ENCODE data around the gene AP3B1. TPM values are rescaled to one million over a fixed set of nuclear protein-coding genes. Genes with fewer than 3 reads are reported as not detected.
A peak's percentile ranks its signal among the peaks of the same experiment; 100 is the strongest.

AP3B1 gene
- total RNA-seq, 1 experiment from 2014 or later = 41.8 TPM

DNA sequence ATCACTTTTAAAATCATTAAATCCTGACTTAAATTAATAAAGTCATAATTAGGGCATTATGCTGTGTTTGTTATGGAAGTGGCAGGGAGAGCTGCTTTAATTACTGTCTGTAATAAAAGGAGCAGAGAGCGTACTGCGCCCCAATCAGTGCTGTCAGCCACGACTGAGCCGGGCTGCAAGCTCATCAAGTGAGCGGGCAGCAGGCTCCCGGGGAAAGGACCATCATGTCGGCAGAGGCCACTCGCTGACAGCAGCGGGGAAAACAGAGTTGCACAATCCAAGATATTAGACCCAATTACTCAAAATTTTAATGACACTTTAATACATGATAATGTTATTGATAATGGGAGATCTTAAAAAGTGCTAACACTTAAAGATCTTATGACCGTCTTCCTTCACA lies 181.6 kb downstream of the AP3B1 start:
- WGBS (ENCODE audit: extremely low coverage, insufficient read length, low lambda C conversion rate) = no CpG with 5 or more reads among the region's 10 CpGs
- no peak overlapping the region for H3K27ac ChIP-seq (ENCODE audit: insufficient read length, low read depth, low read length)
- H2AFZ ChIP-seq (ENCODE audit: low read length) = no peak overlapping the region
- TF ChIP-seq, protein P1, sequence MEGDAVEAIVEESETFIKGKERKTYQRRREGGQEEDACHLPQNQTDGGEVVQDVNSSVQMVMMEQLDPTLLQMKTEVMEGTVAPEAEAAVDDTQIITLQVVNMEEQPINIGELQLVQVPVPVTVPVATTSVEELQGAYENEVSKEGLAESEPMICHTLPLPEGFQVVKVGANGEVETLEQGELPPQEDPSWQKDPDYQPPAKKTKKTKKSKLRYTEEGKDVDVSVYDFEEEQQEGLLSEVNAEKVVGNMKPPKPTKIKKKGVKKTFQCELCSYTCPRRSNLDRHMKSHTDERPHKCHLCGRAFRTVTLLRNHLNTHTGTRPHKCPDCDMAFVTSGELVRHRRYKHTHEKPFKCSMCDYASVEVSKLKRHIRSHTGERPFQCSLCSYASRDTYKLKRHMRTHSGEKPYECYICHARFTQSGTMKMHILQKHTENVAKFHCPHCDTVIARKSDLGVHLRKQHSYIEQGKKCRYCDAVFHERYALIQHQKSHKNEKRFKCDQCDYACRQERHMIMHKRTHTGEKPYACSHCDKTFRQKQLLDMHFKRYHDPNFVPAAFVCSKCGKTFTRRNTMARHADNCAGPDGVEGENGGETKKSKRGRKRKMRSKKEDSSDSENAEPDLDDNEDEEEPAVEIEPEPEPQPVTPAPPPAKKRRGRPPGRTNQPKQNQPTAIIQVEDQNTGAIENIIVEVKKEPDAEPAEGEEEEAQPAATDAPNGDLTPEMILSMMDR (conservative IDR thresholded peaks at IDR 0.05) = no peak
- no peak overlapping the region for H3K4me2 ChIP-seq (ENCODE audit: insufficient read depth, insufficient read length, low read length)
- Mint-ChIP-seq H3K27ac (peak overlapping the region in 1 of 3 experiments; percentile 15; a peak in 1 of 7 replicates), H3K4me1 (peaks cover 6 to 21% of the 10 kb centered on the region in 2 experiments; a peak in 3 of 4 replicates), H3K27me3 (ENCODE audit: low read depth) (no peaks in the 10 kb centered on the region), H3K36me3 (ENCODE audit: insufficient read depth in 1 of 3, low read depth in 3 of 3) (peaks cover 9 to 22% (median 22%) of the 10 kb centered on the region in 3 experiments; a peak in 6 of 7 replicates), H3K4me3 (no peak overlapping the region), H3K9me3 (peaks cover under 1 to 10% of the 10 kb centered on the region in 2 experiments; a peak in 3 of 5 replicates)
- H2BK20ac ChIP-seq (ENCODE audit: low read depth, low read length, poor library complexity, severe bottlenecking) = no peak overlapping the region
- H2BK12ac ChIP-seq (ENCODE audit: insufficient read length, low read depth, low read length) = no peak overlapping the region
- no peaks in the 10 kb centered on the region for H4K20me1 ChIP-seq (ENCODE audit: control insufficient read depth, insufficient read depth, insufficient read length)
- DNase-seq = no peak
- H3K23ac ChIP-seq (ENCODE audit: insufficient read length, low read depth, low read length) = no peak overlapping the region
- no peak overlapping the region for H2BK5ac ChIP-seq (ENCODE audit: insufficient read length, low read length)
- no peak overlapping the region for H4K91ac ChIP-seq (ENCODE audit: insufficient read length, low read depth, low read length)
- H3K79me2 ChIP-seq (ENCODE audit: insufficient read depth, low read length) = no peaks in the 10 kb centered on the region
- no peaks in the 10 kb centered on the region for H3K79me1 ChIP-seq (ENCODE audit: insufficient read depth, low read depth, low read length, poor library complexity, severe bottlenecking)
- H3K18ac ChIP-seq (ENCODE audit: insufficient read length, low read depth, low read length) = no peak overlapping the region
- H3T11ph ChIP-seq (ENCODE audit: low read length) = no peak overlapping the region
- no peak overlapping the region for H3K14ac ChIP-seq (ENCODE audit: insufficient read depth, low read length)
- H2AK5ac ChIP-seq (ENCODE audit: insufficient read length, low read length) = no peak overlapping the region
- peaks cover under 1% of the 10 kb centered on the region for H3K9me3 ChIP-seq (ENCODE audit: control insufficient read depth, low read depth, low read length)
- no peak overlapping the region for H4K8ac ChIP-seq (replicated peaks; ENCODE audit: insufficient read length, low read depth, low read length)
- no peak overlapping the region for H4K5ac ChIP-seq (ENCODE audit: insufficient read length, low read depth, low read length)
- no peaks in the 10 kb centered on the region for H3K27me3 ChIP-seq (ENCODE audit: insufficient read depth, low read length)
- no peak overlapping the region for H3K9ac ChIP-seq (ENCODE audit: extremely low read depth, insufficient read length, low read length)
- no peak overlapping the region for H3K56ac ChIP-seq (ENCODE audit: insufficient read length, low read depth, low read length)
- no peaks in the 10 kb centered on the region for H3K23me2 ChIP-seq (ENCODE audit: insufficient read length, low read depth, low read length, poor library complexity, severe bottlenecking)
- no peak overlapping the region for H2BK15ac ChIP-seq (ENCODE audit: low read depth, low read length)
- H3K4ac ChIP-seq (ENCODE audit: low read depth, low read length) = no peak overlapping the region
- no peak overlapping the region for H2BK120ac ChIP-seq (ENCODE audit: low read depth, low read length, poor library complexity, severe bottlenecking)
- H3K4me1 ChIP-seq (ENCODE audit: insufficient read depth, low read length) = no peaks in the 10 kb centered on the region

All from H9 (cell line).